DOHH2 (cell line): ENCODE measurements around the gene GOLGA6L9.
"Not testable (repeated sequence)": the region's sequence is repeated elsewhere in the genome, so short reads cannot be mapped to it uniquely, and the experiment has no call there.

ENCODE experiments used
- H3F3A ChIP-seq: fragments of 200-600 bp; sonication (generic), shearing (Covaris generic); 2 replicates; pipeline ENCODE4 v1.6.0; 2016; ENCODE audit warnings: antibody characterized with exemption, mild to moderate bottlenecking; ENCODE audit not compliant: control insufficient read depth, insufficient read depth
- H3K27ac ChIP-seq: fragments of 200-600 bp; sonication (generic); 2 replicates; pipeline ENCODE4 v1.5.1; 2014; ENCODE audit warnings: low read depth, mild to moderate bottlenecking, low read length, moderate library complexity
- H3K27me3 ChIP-seq: fragments of 200-600 bp; sonication (generic); 2 replicates; pipeline ENCODE4 v1.6.1; 2014; ENCODE audit warnings: mild to moderate bottlenecking, low read length, mixed read lengths; ENCODE audit not compliant: control insufficient read depth
- H3K36me3 ChIP-seq: fragments of 200-600 bp; sonication (generic); 2 replicates; pipeline ENCODE4 v1.6.1; 2014; ENCODE audit warnings: mild to moderate bottlenecking, low read length, moderate library complexity, mixed read lengths; ENCODE audit not compliant: control insufficient read depth
- H3K4me1 ChIP-seq: fragments of 200-600 bp; sonication (generic); 2 replicates; pipeline ENCODE4 v1.6.1; 2014; ENCODE audit warnings: mild to moderate bottlenecking, low read length, mixed read lengths; ENCODE audit not compliant: control insufficient read depth
- H3K4me2 ChIP-seq: fragments of 200-600 bp; sonication (generic); 2 replicates; pipeline ENCODE4 v1.6.0; 2014; ENCODE audit warnings: mild to moderate bottlenecking, low read length, moderate library complexity
- H3K4me3 ChIP-seq: fragments of 200-600 bp; sonication (generic); 2 replicates; pipeline ENCODE4 v1.5.1; 2014; ENCODE audit warnings: mild to moderate bottlenecking, low read length, mixed read lengths
- H3K79me2 ChIP-seq: fragments of 200-600 bp; sonication (generic); 2 replicates; pipeline ENCODE4 v1.6.1; 2014; ENCODE audit warnings: mild to moderate bottlenecking, low read length, mixed read lengths; ENCODE audit not compliant: control insufficient read depth
- H3K9me2 ChIP-seq: fragments of 200-600 bp; sonication (generic); replicated peaks from 2 replicates; pipeline ENCODE4 v1.6.1; 2014; ENCODE audit warnings: mild to moderate bottlenecking, low read length, mixed read lengths; ENCODE audit not compliant: control insufficient read depth
- H3K9me3 ChIP-seq: fragments of 200-600 bp; sonication (generic); 2 replicates; pipeline ENCODE4 v1.6.1; 2014; ENCODE audit warnings: antibody characterized with exemption, low read length, mixed read lengths; ENCODE audit not compliant: control insufficient read depth, insufficient read depth
- H4K20me1 ChIP-seq: fragments of 200-600 bp; sonication (generic); 2 replicates; pipeline ENCODE4 v1.6.0; 2014; ENCODE audit warnings: low read depth, mild to moderate bottlenecking, antibody characterized with exemption, low read length, moderate library complexity; ENCODE audit not compliant: control insufficient read depth, insufficient read depth
- EZH2phosphoT487 ChIP-seq: fragments of 200-600 bp; sonication (generic); IDR thresholded peaks from 2 replicates; pipeline ENCODE4 v1.6.1; 2017; ENCODE audit warnings: borderline replicate concordance, mild to moderate bottlenecking, antibody characterized with exemption, low read length, moderate library complexity, mixed read lengths
- TF ChIP-seq, protein P1 (sequence below): fragments of 200-600 bp; sonication (generic); IDR thresholded peaks from one replicate; pipeline ENCODE4 v1.5.1; 2014; ENCODE audit warnings: antibody characterized with exemption, mild to moderate bottlenecking, low read depth, low read length; ENCODE audit not compliant: poor library complexity, severe bottlenecking

GOLGA6L9 gene, protein sequence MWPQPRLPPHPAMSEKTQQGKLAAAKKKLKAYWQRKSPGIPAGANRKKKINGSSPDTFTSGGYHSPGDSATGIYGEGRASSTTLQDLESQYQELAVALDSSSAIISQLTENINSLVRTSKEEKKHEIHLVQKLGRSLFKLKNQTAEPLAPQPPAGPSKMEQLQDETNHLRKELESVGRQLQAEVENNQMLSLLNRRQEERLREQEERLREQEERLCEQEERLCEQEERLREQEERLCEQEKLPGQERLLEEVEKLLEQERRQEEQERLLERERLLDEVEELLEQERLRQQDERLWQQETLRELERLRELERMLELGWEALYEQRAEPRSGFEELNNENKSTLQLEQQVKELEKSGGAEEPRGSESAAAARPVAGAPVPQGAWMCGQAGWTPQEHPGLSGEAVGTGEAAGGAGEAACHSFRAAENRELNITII

DNA sequence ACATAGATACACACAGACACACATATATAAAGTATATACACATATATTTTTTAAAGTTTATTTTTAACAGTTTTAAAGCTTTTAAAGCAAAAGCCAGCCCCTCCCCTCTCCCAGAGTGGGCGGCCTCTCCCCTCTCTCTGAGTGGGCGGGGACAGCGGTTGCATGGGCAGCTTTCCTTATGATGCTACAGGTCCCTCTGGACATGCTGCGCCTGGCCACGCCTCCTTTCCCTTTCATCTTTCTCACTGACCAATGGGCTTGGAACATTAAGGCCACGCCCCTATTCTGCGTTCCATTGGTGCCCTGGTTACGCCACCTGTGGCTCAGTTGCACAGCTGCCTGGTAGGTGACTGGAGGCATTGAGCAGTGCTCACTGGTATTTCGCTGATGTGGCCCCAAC lies at the start of gene GOLGA6L9:
Gene GOLGA6L9, plus strand, starts transcription at position 124 of the 400 bp plus-strand sequence. Its CDS starts 264 bp downstream, at position 388.
- H3K27me3 ChIP-seq, H4K20me1 ChIP-seq, H3K4me2 ChIP-seq, H3K36me3 ChIP-seq, H3K4me3 ChIP-seq, H3K79me2 ChIP-seq, H3K9me3 ChIP-seq, H3F3A ChIP-seq, H3K4me1 ChIP-seq, H3K27ac ChIP-seq, H3K9me2 ChIP-seq: not testable (repeated sequence)

DNA sequence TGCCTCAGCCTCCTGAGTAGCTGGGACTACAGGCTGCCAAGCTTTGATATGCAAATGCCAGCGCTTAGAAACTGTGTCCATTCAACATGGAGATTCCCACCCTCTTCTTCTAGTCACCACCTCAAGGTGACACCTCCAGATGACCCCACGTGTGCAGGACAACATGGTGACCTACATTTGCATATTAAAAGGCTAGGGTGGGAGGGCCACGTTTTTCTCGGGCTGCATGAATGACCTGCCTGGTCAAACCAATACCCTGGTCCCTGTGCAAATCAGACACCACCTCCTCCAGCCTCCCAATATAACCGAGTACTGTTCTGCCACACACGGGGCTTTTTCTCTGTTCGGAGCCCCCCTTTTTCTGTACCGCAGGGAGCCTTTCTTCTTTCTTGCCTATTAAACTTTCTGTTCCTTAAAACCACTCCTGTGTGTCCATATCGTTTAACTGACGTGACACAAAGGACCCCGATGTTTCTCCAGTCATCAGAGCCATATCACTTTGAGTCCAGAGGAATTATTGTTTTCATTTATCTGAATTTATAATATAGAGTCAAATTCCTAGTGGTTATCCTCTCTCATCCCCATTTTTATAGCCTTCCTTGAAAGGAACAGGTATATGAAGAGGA lies 48.2 kb upstream of the GOLGA6L9 start:
- not testable (repeated sequence) for H3K79me2 ChIP-seq, H3K27me3 ChIP-seq, H4K20me1 ChIP-seq, H3K9me2 ChIP-seq, H3K4me3 ChIP-seq, H3F3A ChIP-seq, H3K27ac ChIP-seq, H3K9me3 ChIP-seq, H3K36me3 ChIP-seq
- peaks cover 22% of the 10 kb centered on the region for H3K4me1 ChIP-seq
- H3K4me2 ChIP-seq, result peak overlapping the region; percentile 40

DNA sequence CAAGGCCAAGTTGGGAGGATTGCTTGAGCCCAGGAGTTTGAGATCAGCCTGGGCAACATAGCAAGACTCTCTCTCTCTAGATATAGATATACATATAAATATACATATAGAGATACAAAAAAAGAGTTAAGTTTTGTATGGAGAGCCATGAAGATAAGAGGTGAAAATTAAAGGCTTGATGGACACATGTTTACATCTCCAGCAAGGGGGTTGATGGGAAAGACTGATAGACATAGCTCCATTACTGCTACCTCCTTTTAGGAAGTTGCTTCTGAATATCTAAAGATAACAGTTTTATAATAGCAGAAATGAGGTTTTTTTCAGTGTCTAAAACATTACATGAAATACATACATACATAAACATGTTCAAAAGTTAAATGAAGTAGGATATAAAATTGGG lies 42.4 kb upstream of the GOLGA6L9 start:
- H3F3A ChIP-seq, H3K4me3 ChIP-seq, H3K4me1 ChIP-seq, H3K4me2 ChIP-seq, H3K36me3 ChIP-seq, H3K27me3 ChIP-seq, H4K20me1 ChIP-seq, H3K9me2 ChIP-seq, H3K79me2 ChIP-seq, H3K9me3 ChIP-seq, H3K27ac ChIP-seq: not testable (repeated sequence)

DNA sequence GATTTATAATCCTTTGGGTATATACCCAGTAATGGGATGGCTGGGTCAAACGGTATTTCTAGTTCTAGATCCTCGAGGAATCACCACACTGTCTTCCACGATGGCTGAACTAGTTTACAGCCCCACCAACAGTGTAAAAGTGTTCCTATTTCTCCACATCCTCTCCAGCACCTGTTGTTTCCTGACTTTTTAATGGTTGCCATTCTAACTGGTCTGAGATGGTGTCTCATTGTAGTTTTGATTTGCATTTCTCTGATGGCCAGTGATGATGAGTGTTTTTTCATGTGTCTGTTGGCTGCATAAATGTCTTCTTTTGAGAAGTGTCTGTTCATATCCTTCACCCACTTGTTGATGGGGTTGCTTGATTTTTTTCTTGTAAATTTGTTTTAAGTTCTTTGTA lies 39.5 kb upstream of the GOLGA6L9 start:
- H3F3A ChIP-seq, H3K4me1 ChIP-seq, H3K27me3 ChIP-seq, H3K4me2 ChIP-seq, H3K9me3 ChIP-seq, H3K4me3 ChIP-seq, H4K20me1 ChIP-seq, H3K27ac ChIP-seq, H3K79me2 ChIP-seq, H3K36me3 ChIP-seq, H3K9me2 ChIP-seq: not testable (repeated sequence)

DNA sequence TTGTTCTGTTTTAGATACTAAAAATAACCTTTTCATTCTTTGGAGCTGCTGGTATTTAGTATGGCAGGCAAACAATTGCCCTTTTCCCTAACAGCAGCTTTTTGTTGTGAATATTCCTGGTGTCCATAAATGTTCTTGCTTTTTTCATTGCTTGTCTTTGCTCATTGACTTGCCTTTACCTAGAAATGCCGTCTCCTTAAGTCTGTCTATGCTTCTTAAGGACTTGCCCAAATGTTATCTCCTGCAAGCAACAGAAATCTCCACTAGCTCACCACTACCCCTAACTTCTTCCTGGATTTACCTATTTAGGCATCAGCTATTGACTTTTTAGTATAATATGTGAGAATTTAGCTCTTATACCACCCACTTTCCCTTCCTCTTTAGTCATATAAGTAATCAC lies 37.5 kb upstream of the GOLGA6L9 start:
- H3K27me3 ChIP-seq, H3K9me3 ChIP-seq, H3K4me2 ChIP-seq, H3K36me3 ChIP-seq, H4K20me1 ChIP-seq, H3K27ac ChIP-seq, H3K4me3 ChIP-seq, H3K4me1 ChIP-seq, H3K79me2 ChIP-seq, H3F3A ChIP-seq, H3K9me2 ChIP-seq: not testable (repeated sequence)

DNA sequence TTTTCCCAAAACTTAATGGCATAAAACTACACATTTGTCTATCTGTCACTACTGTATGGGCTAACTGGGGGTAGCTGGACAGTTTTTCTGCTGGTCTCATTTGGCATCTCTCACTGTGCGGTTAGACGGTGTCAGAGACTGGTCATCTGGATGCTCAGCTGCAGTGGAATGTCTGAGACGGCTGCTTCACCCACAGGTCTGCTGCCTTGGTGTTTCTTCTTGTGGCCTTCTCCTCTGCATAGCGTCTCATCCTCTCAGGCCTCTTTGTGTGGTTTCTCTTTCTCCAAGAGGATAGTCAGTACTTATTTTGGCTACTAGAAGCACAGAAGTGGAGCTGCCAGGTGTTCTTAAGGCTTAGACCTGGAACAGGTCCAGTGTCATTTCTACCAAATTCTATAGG lies 35.9 kb upstream of the GOLGA6L9 start:
- no peak overlapping the region for H3K4me2 ChIP-seq
- no peak overlapping the region for H3K4me3 ChIP-seq
- H3K9me2 ChIP-seq, result no peaks in the 10 kb centered on the region
- no peak for TF ChIP-seq EZH2phosphoT487
- TF ChIP-seq, protein P1, sequence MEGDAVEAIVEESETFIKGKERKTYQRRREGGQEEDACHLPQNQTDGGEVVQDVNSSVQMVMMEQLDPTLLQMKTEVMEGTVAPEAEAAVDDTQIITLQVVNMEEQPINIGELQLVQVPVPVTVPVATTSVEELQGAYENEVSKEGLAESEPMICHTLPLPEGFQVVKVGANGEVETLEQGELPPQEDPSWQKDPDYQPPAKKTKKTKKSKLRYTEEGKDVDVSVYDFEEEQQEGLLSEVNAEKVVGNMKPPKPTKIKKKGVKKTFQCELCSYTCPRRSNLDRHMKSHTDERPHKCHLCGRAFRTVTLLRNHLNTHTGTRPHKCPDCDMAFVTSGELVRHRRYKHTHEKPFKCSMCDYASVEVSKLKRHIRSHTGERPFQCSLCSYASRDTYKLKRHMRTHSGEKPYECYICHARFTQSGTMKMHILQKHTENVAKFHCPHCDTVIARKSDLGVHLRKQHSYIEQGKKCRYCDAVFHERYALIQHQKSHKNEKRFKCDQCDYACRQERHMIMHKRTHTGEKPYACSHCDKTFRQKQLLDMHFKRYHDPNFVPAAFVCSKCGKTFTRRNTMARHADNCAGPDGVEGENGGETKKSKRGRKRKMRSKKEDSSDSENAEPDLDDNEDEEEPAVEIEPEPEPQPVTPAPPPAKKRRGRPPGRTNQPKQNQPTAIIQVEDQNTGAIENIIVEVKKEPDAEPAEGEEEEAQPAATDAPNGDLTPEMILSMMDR, result no peak
- peaks cover 12% of the 10 kb centered on the region for H3K79me2 ChIP-seq
- no peak overlapping the region for H3K27ac ChIP-seq
- no peaks in the 10 kb centered on the region; the same call in 1 of the 2 replicates for H3K9me3 ChIP-seq
- H3F3A ChIP-seq, result no peaks in the 10 kb centered on the region
- no peaks in the 10 kb centered on the region for H3K36me3 ChIP-seq
- no peaks in the 10 kb centered on the region for H4K20me1 ChIP-seq
- H3K4me1 ChIP-seq, result peaks cover 6% of the 10 kb centered on the region
- H3K27me3 ChIP-seq, result no peaks in the 10 kb centered on the region

DNA sequence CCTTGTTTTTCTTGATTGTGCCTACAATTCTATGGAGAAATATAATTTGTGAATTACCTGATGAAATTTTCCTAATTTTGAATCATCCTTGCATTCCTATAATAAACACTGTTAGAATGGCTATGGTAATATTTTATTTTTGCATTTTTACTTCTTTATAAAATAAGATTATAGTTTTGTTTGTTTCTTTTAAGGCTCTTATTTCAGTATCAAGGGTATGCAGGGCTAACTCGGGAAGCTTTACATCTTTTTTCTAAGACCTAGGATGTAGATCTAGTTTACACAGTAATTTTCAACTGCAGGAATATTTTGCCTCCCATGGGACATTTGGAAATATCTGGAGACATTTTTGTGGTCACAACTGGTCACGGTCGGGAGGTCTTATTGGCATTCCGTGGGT lies 33.8 kb upstream of the GOLGA6L9 start:
- H3K36me3 ChIP-seq, H3K27me3 ChIP-seq, H3K4me3 ChIP-seq, H3K9me2 ChIP-seq, H3K9me3 ChIP-seq, H3F3A ChIP-seq, H3K27ac ChIP-seq, H4K20me1 ChIP-seq, H3K4me2 ChIP-seq: not testable (repeated sequence)
- peaks cover 16% of the 10 kb centered on the region for H3K79me2 ChIP-seq
- H3K4me1 ChIP-seq, result peaks cover 20% of the 10 kb centered on the region
